ENCODE measurements around the gene ASTN2.

The ASTN2 gene

DNA sequence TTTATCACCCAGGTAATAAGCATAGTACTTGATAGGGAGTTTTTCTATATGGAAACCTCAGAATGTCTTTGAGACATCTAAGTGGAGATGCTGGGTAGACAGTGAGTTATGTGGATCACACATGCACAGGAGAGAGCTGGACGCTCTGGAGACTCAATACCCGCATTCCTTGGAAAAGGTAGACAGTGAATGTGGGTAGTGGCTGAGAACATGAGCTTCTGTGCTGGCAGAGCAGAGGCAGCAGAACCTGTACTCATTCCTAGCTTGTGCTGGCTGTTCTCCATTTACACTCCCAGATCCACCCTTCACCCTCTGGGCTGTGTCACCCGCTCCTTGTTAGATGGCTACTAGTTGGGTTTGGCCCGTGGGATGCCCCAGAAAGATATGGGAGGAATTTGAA, 269.8 kb downstream of the ASTN2 start:
- Histone ChIP-seq H3K4me3 (ENCODE audit: low read depth in 1 of 2, low read length in 2 of 2) (no peak overlapping the region), H3K9me3 (ENCODE audit: insufficient read depth, low read length, severe bottlenecking) (no peaks in the 10 kb centered on the region), H2AFZ (ENCODE audit: low read depth, low read length) (no peak overlapping the region), H3K4me1 (ENCODE audit: insufficient read depth, low read length) (no peaks in the 10 kb centered on the region), H4K20me1 (ENCODE audit: insufficient read depth, low read length) (no peaks in the 10 kb centered on the region), H3K36me3 (ENCODE audit: insufficient read depth, low read length) (no peaks in the 10 kb centered on the region), H3K27ac (ENCODE audit: low read length) (no peak overlapping the region), H3K9ac (ENCODE audit: low read depth, low read length) (no peak overlapping the region), H3K27me3 (ENCODE audit: insufficient read depth, low read length, poor library complexity) (peaks cover 2% of the 10 kb centered on the region), H3K79me2 (ENCODE audit: insufficient read depth, low read length) (no peaks in the 10 kb centered on the region), H3K4me2 (ENCODE audit: insufficient read depth, low read length) (no peak overlapping the region)
- TF ChIP-seq, protein P1, sequence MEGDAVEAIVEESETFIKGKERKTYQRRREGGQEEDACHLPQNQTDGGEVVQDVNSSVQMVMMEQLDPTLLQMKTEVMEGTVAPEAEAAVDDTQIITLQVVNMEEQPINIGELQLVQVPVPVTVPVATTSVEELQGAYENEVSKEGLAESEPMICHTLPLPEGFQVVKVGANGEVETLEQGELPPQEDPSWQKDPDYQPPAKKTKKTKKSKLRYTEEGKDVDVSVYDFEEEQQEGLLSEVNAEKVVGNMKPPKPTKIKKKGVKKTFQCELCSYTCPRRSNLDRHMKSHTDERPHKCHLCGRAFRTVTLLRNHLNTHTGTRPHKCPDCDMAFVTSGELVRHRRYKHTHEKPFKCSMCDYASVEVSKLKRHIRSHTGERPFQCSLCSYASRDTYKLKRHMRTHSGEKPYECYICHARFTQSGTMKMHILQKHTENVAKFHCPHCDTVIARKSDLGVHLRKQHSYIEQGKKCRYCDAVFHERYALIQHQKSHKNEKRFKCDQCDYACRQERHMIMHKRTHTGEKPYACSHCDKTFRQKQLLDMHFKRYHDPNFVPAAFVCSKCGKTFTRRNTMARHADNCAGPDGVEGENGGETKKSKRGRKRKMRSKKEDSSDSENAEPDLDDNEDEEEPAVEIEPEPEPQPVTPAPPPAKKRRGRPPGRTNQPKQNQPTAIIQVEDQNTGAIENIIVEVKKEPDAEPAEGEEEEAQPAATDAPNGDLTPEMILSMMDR (IDR thresholded peaks at IDR 0.05; ENCODE audit: borderline replicate concordance, extremely low read depth, low read length, poor library complexity, severe bottlenecking), result no peak
- no peak for TF ChIP-seq EZH2 (IDR thresholded peaks at IDR 0.05; ENCODE audit: borderline replicate concordance, low read depth, low read length, severe bottlenecking)
- ATAC-seq (ENCODE audit: insufficient read depth, low read depth) (no peak), DNase-seq (no peak)

- no peak overlapping the region for H2AFZ ChIP-seq (ENCODE audit: low read depth, low read length)
- H3K36me3 ChIP-seq (ENCODE audit: insufficient read depth, low read length), result no peaks in the 10 kb centered on the region
- no peaks in the 10 kb centered on the region for H3K79me2 ChIP-seq (ENCODE audit: insufficient read depth, low read length)
- no peak overlapping the region for H3K4me2 ChIP-seq (ENCODE audit: insufficient read depth, low read length)
- no peak overlapping the region for H3K4me3 ChIP-seq (ENCODE audit: low read depth in 1 of 2, low read length in 2 of 2)
- no peaks in the 10 kb centered on the region for H3K4me1 ChIP-seq (ENCODE audit: insufficient read depth, low read length)
- DNase-seq, result no peak
- no peak overlapping the region for H3K27ac ChIP-seq (ENCODE audit: low read length)
- peaks cover 3% of the 10 kb centered on the region for H3K27me3 ChIP-seq (ENCODE audit: insufficient read depth, low read length, poor library complexity)
- ATAC-seq (ENCODE audit: insufficient read depth, low read depth), result no peak
- no peaks in the 10 kb centered on the region for H4K20me1 ChIP-seq (ENCODE audit: insufficient read depth, low read length)
- no peaks in the 10 kb centered on the region for H3K9me3 ChIP-seq (ENCODE audit: insufficient read depth, low read length, severe bottlenecking)
- TF ChIP-seq, protein P1 (IDR thresholded peaks at IDR 0.05; ENCODE audit: borderline replicate concordance, extremely low read depth, low read length, poor library complexity, severe bottlenecking), result no peak
- no peak for TF ChIP-seq EZH2 (IDR thresholded peaks at IDR 0.05; ENCODE audit: borderline replicate concordance, low read depth, low read length, severe bottlenecking)
- H3K9ac ChIP-seq (ENCODE audit: low read depth, low read length), result no peak overlapping the region
Measured at GRCh38 chr9:117138231-117138630, 276.6 kb downstream of the ASTN2 start.

DNA sequence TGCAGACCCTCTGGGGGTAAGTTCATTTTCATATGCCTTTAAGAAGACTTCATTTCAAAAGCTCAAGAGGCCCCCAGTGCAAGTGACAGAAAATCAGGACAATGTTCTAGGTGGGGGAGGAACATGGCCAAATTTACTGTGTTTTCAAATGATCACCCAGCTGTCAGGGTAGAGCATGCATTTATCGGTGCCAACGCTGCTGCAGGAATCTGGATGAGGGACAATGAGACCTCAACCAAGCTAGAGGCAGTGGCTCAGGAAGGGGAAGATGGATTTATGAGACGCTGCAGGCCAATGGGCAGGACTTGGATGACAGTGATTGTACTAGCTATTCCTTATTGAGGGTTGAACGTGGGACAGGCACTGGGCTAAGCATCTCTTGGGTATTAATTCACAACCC, 278.4 kb downstream of the ASTN2 start:
- H3K27ac ChIP-seq (ENCODE audit: low read length), result no peak overlapping the region
- no peak for DNase-seq
- H3K4me1 ChIP-seq (ENCODE audit: insufficient read depth, low read length), result no peaks in the 10 kb centered on the region
- TF ChIP-seq EZH2 (IDR thresholded peaks at IDR 0.05; ENCODE audit: borderline replicate concordance, low read depth, low read length, severe bottlenecking), result no peak
- TF ChIP-seq, protein P1 (IDR thresholded peaks at IDR 0.05; ENCODE audit: borderline replicate concordance, extremely low read depth, low read length, poor library complexity, severe bottlenecking), result no peak
- no peaks in the 10 kb centered on the region for H4K20me1 ChIP-seq (ENCODE audit: insufficient read depth, low read length)
- no peak overlapping the region for H3K4me2 ChIP-seq (ENCODE audit: insufficient read depth, low read length)
- no peaks in the 10 kb centered on the region for H3K79me2 ChIP-seq (ENCODE audit: insufficient read depth, low read length)
- H3K36me3 ChIP-seq (ENCODE audit: insufficient read depth, low read length), result no peaks in the 10 kb centered on the region
- no peak overlapping the region for H2AFZ ChIP-seq (ENCODE audit: low read depth, low read length)
- H3K9me3 ChIP-seq (ENCODE audit: insufficient read depth, low read length, severe bottlenecking), result no peaks in the 10 kb centered on the region
- peaks cover 3% of the 10 kb centered on the region for H3K27me3 ChIP-seq (ENCODE audit: insufficient read depth, low read length, poor library complexity)
- H3K4me3 ChIP-seq (ENCODE audit: low read depth in 1 of 2, low read length in 2 of 2), result no peak overlapping the region
- H3K9ac ChIP-seq (ENCODE audit: low read depth, low read length), result no peak overlapping the region
- ATAC-seq (ENCODE audit: insufficient read depth, low read depth), result no peak

Measured in DND-41 (cell line).